PFSK-1 (cell line): Measurements from ENCODE around the gene ROBO2.

Experiments
- FOXP2 ChIP-seq: optimal IDR thresholded peaks from 2 replicates; pipeline ENCODE3; 2011; ENCODE audit warnings: borderline replicate concordance, control low read depth, inconsistent platforms; ENCODE audit not compliant: insufficient read depth; ENCODE audit errors: extremely low read length, extremely low read depth
- POLR2AphosphoS5 ChIP-seq: IDR thresholded peaks from 2 replicates; pipeline ENCODE4 v1.6.1; 2012; ENCODE audit warnings: low read depth, mild to moderate bottlenecking, control low read depth, low read length, moderate library complexity
- SIN3A ChIP-seq: IDR thresholded peaks from 2 replicates; pipeline ENCODE4 v1.6.1; 2012; ENCODE audit warnings: mild to moderate bottlenecking, low read length, moderate library complexity, borderline replicate concordance; ENCODE audit not compliant: insufficient read depth

- TF ChIP-seq SIN3A: no peak
- TF ChIP-seq FOXP2: no peak
- TF ChIP-seq POLR2AphosphoS5: no peak
These were observed 620.8 kb downstream of the ROBO2 start for GRCh38 chr3:77660718-77661117.
